Breast epithelium (tissue), 4 donors: ENCODE data around the gene ASPG. TPM values are rescaled to one million over a fixed set of nuclear protein-coding genes. Genes with fewer than 3 reads are reported as not detected.
"Not testable (repeated sequence)": the region's sequence is repeated elsewhere in the genome, so short reads cannot be mapped to it uniquely, and the experiment has no call there.

Experiments used
- DNase-seq, 2 donors: peaks; one replicate each; pipeline ENCODE4 v3.0.0-alpha.2; 2019; ENCODE audit warnings: low spot score in 2 of 2
- H3K27ac ChIP-seq, 2 donors: fragments of 200-600 bp; sonication (generic) in 1 of 2; one replicate each; pipeline ENCODE4 v1.5.1; 2016 to 2019; ENCODE audit warnings: mild to moderate bottlenecking in 1 of 2
- H3K27me3 ChIP-seq, 2 donors: fragments of 200-600 bp; sonication (generic) in 1 of 2; one replicate each; pipeline versions ENCODE4 v1.5.1 to v1.6.0; 2017 to 2019; ENCODE audit warnings: control low read depth in 1 of 2, mild to moderate bottlenecking in 1 of 2
- H3K36me3 ChIP-seq: fragments of 200-600 bp; one replicate; pipeline ENCODE4 v1.5.1; 2019
- H3K4me1 ChIP-seq, 2 donors: fragments of 200-600 bp; sonication (generic); one replicate each; pipeline ENCODE4 v1.5.1; 2016 to 2019; ENCODE audit warnings: control low read depth in 1 of 2
- H3K4me3 ChIP-seq, 3 donors: fragments of 200-600 bp; sonication (generic); 1 replicate in 2 of 3; 2 replicates in 1 of 3; pipeline ENCODE4 v1.5.1; 2016 to 2019; ENCODE audit warnings: mild to moderate bottlenecking in 3 of 3, moderate library complexity in 2 of 3
- H3K9me3 ChIP-seq, 2 donors: fragments of 200-600 bp; sonication (generic) in 1 of 2; one replicate each; pipeline ENCODE4 v1.5.1; 2016 to 2019; ENCODE audit warnings: control low read depth in 1 of 2
- CTCF ChIP-seq, 3 donors: fragments of 450-650 bp; IDR thresholded peaks; one replicate each; pipeline ENCODE4 v1.5.1; 2016 to 2017; ENCODE audit warnings: antibody characterized with exemption in 3 of 3, mild to moderate bottlenecking in 3 of 3, moderate library complexity in 3 of 3
- POLR2A ChIP-seq: fragments of 450-650 bp; IDR thresholded peaks from one replicate; pipeline ENCODE4 v1.6.1; 2016; ENCODE audit warnings: antibody characterized with exemption, mild to moderate bottlenecking, moderate library complexity
- POLR2AphosphoS5 ChIP-seq, 3 donors: sonication (generic); formaldehyde crosslinking; IDR thresholded peaks; one replicate each; pipeline ENCODE4 v1.6.1; 2017; ENCODE audit warnings: antibody characterized with exemption in 3 of 3
- intact Hi-C: fragments of 100-400 bp; cut with DNase I; formaldehyde crosslinking; loops from one replicate; pipeline ENCODE4 v1.15.1; 2023; ENCODE audit warnings: low total_unique reads
- total RNA-seq, 3 donors: library from RNA; depleted of rRNA; stranded (reverse); fragments of >200 nt; gene quantifications; one replicate each; pipeline ENCODE4 v1.1.0, GENCODE V29; 2016

Gene ASPG
- total RNA-seq, 3 donors from 2014 or later, result 0.15 to 0.33 TPM; not detected in 1

GRCh38 chr14:104152246-104152575 lies 66.7 kb downstream of the ASPG start:
- Histone ChIP-seq H3K4me3 (no peak overlapping the region), H3K4me1 (peaks cover 0 to 4% of the 10 kb centered on the region in 2 donors), H3K9me3 (no peaks in the 10 kb centered on the region), H3K27ac (no peak overlapping the region), H3K36me3 (no peaks in the 10 kb centered on the region), H3K27me3 (peaks cover 0 to 3% of the 10 kb centered on the region in 2 donors)
- no peak for TF ChIP-seq POLR2AphosphoS5 (IDR thresholded peaks at IDR 0.05)
- no peak for DNase-seq
- intact Hi-C loops, result no loop called here

GRCh38 chr14:104152686-104153393 lies 67.3 kb downstream of the ASPG start:
- no peak for DNase-seq
- no peak overlapping the region for H3K27ac ChIP-seq
- peaks cover 0 to 4% of the 10 kb centered on the region in 2 donors for H3K4me1 ChIP-seq
- intact Hi-C loops, result no loop called here
- H3K4me3 ChIP-seq, result no peak overlapping the region
- no peaks in the 10 kb centered on the region for H3K9me3 ChIP-seq
- H3K36me3 ChIP-seq, result no peaks in the 10 kb centered on the region
- peaks cover 0 to 3% of the 10 kb centered on the region in 2 donors for H3K27me3 ChIP-seq
- no peak for TF ChIP-seq POLR2AphosphoS5 (IDR thresholded peaks at IDR 0.05)
- TF ChIP-seq CTCF (IDR thresholded peaks at IDR 0.05), result no peak
- TF ChIP-seq POLR2A, result no peak

GRCh38 chr14:104153394-104153755 lies 67.9 kb downstream of the ASPG start:
- H3K27me3 ChIP-seq, DNase-seq, H3K36me3 ChIP-seq, H3K4me1 ChIP-seq, intact Hi-C loops, H3K4me3 ChIP-seq, H3K9me3 ChIP-seq, H3K27ac ChIP-seq: not testable (repeated sequence)

- no peak for DNase-seq
- no peak for TF ChIP-seq CTCF (IDR thresholded peaks at IDR 0.05)
- no peak for TF ChIP-seq POLR2A
- TF ChIP-seq POLR2AphosphoS5 (IDR thresholded peaks at IDR 0.05), result no peak
- Histone ChIP-seq H3K27me3 (peaks cover 0 to 2% of the 10 kb centered on the region in 2 donors), H3K4me1 (peaks cover 0 to 2% of the 10 kb centered on the region in 2 donors), H3K27ac (no peak overlapping the region), H3K9me3 (no peaks in the 10 kb centered on the region), H3K36me3 (no peaks in the 10 kb centered on the region), H3K4me3 (no peak overlapping the region)
- intact Hi-C loops, result no loop called here
Measured at GRCh38 chr14:104154246-104154645, 68.7 kb downstream of the ASPG start.

GRCh38 chr14:104155513-104155912 lies 70.0 kb downstream of the ASPG start:
- H3K27me3 ChIP-seq, result no peaks in the 10 kb centered on the region
- no peaks in the 10 kb centered on the region for H3K4me1 ChIP-seq
- no peak for TF ChIP-seq CTCF (IDR thresholded peaks at IDR 0.05)
- no peak for TF ChIP-seq POLR2AphosphoS5 (IDR thresholded peaks at IDR 0.05)
- no peak for TF ChIP-seq POLR2A
- intact Hi-C loops, result loop anchor here (5.0 kb wide), 1 partner anchor 653 kb away; no protein-coding TSS in a partner anchor
- H3K36me3 ChIP-seq, result no peaks in the 10 kb centered on the region
- peak overlapping the region in 1 of 2 donors; percentile 9 for H3K27ac ChIP-seq
- DNase-seq, result no peak
- no peaks in the 10 kb centered on the region for H3K9me3 ChIP-seq
- peak overlapping the region in 1 of 3 donors; percentile 43 for H3K4me3 ChIP-seq

- Histone ChIP-seq H3K4me3 (no peak overlapping the region), H3K4me1 (no peaks in the 10 kb centered on the region), H3K36me3 (no peaks in the 10 kb centered on the region), H3K9me3 (no peaks in the 10 kb centered on the region), H3K27ac (no peak overlapping the region), H3K27me3 (no peaks in the 10 kb centered on the region)
- TF ChIP-seq POLR2A (no peak), CTCF (IDR thresholded peaks at IDR 0.05) (no peak), POLR2AphosphoS5 (IDR thresholded peaks at IDR 0.05) (no peak)
- DNase-seq, result no peak
- intact Hi-C loops, result loop anchor here (5.0 kb wide), 1 partner anchor 654 kb away; no protein-coding TSS in a partner anchor
Measured at GRCh38 chr14:104156142-104156541, 70.6 kb downstream of the ASPG start.
